ENCODE measurements around the gene UCN2.

UCN2 gene

GRCh38 chr3:48521635-48522034, 41.9 kb downstream of the UCN2 start (continued):
- no peak for TF ChIP-seq TSHZ2 (CRISPR knock-in tag; IDR thresholded peaks at IDR 0.05)
- TF ChIP-seq TCF4 (CRISPR knock-in tag; IDR thresholded peaks at IDR 0.05; ENCODE audit: borderline replicate concordance) = no peak
- TF ChIP-seq ISL1 (CRISPR knock-in tag; IDR thresholded peaks at IDR 0.05) = no peak
- no peak for TF ChIP-seq ESRRG (CRISPR knock-in tag; IDR thresholded peaks at IDR 0.05)

- TF ChIP-seq TCF4 (CRISPR knock-in tag; IDR thresholded peaks at IDR 0.05; ENCODE audit: borderline replicate concordance) (no peak), OSR1 (CRISPR knock-in tag; IDR thresholded peaks at IDR 0.05) (no peak), TOX (CRISPR knock-in tag; IDR thresholded peaks at IDR 0.05; ENCODE audit: borderline replicate concordance) (no peak), RARB (CRISPR knock-in tag; IDR thresholded peaks at IDR 0.05) (no peak)
- no peak for ATAC-seq
Observed at GRCh38 chr3:48519277-48519643, 44.3 kb downstream of the UCN2 start.

- ATAC-seq = no peak
- TF ChIP-seq SNAI2 (CRISPR knock-in tag; IDR thresholded peaks at IDR 0.05) (no peak), ZC3H10 (CRISPR knock-in tag; IDR thresholded peaks at IDR 0.05) (no peak), ISL1 (CRISPR knock-in tag; IDR thresholded peaks at IDR 0.05) (no peak)
Observed at GRCh38 chr3:48518638-48519276, 44.8 kb downstream of the UCN2 start.

GRCh38 chr3:48518069-48518468, 45.5 kb downstream of the UCN2 start:
- TF ChIP-seq PATZ1 (CRISPR knock-in tag; IDR thresholded peaks at IDR 0.05; ENCODE audit: borderline replicate concordance) (no peak), ZNF70 (CRISPR knock-in tag; IDR thresholded peaks at IDR 0.05) (no peak), TOX (CRISPR knock-in tag; IDR thresholded peaks at IDR 0.05; ENCODE audit: borderline replicate concordance) (no peak)
- no peak for ATAC-seq

GRCh38 chr3:48516571-48516970, 47.0 kb downstream of the UCN2 start:
- no peak for ATAC-seq
- TF ChIP-seq ZC3H10 (CRISPR knock-in tag; IDR thresholded peaks at IDR 0.05) = no peak
- no peak for TF ChIP-seq TSHZ2 (CRISPR knock-in tag; IDR thresholded peaks at IDR 0.05)

GRCh38 chr3:48514431-48515227, 49.0 kb downstream of the UCN2 start:
- ATAC-seq = no peak
- TF ChIP-seq SNAI2 (CRISPR knock-in tag; IDR thresholded peaks at IDR 0.05) (no peak), POU6F1 (CRISPR knock-in tag; IDR thresholded peaks at IDR 0.05; ENCODE audit: borderline replicate concordance, low read depth) (no peak)
